ENCODE data around the gene PTPN12. TPM values are rescaled to one million over a fixed set of nuclear protein-coding genes. Genes with fewer than 3 reads are reported as not detected.
A peak's percentile ranks its signal among the peaks of the same experiment; 100 is the strongest.

PTPN12 gene
- total RNA-seq, 4 donors from 2014 or later = 46.8 to 103 (median 70.6) TPM

- Histone ChIP-seq H3K36me3 (no peaks in the 10 kb centered on the region), H3K27ac (peak overlapping the region; percentile 93 to 99 (median 97)), H3K4me1 (peaks cover 7 to 28% (median 10%) of the 10 kb centered on the region in 4 donors), H3K4me3 (peak overlapping the region; percentile 75 to 95 (median 82)), H3K9me3 (no peaks in the 10 kb centered on the region), H3K27me3 (no peaks in the 10 kb centered on the region)
- in situ Hi-C loops (cut with MboI; ENCODE audit: low pct_ligation_motif_present in 1 of 4, low pct_unique_long_range_greater_than_20kb in 1 of 4, low sequenced_read_pairs in 3 of 4) (no loop called here), intact Hi-C loops (cut with DNase I; ENCODE audit: low total_unique reads) (loop anchor here (10.0 kb wide), 1 partner anchor 111 kb away; no protein-coding TSS in a partner anchor)
- no peak for TF ChIP-seq POLR2A (IDR thresholded peaks at IDR 0.05)
- no peak for TF ChIP-seq EP300 (IDR thresholded peaks at IDR 0.05; ENCODE audit: low read depth)
- TF ChIP-seq POLR2AphosphoS5 (IDR thresholded peaks at IDR 0.05) = no peak
- TF ChIP-seq CTCF (IDR thresholded peaks at IDR 0.05) = no peak
- no peak for DNase-seq
- WGBS, 2 donors (ENCODE audit: low coverage in 1 of 2) = 25 to 28% methylated on average over 9 of the region's 9 CpGs
Measured at GRCh38 chr7:77536017-77536412, 1.1 kb upstream of the PTPN12 start.

- Histone ChIP-seq H3K36me3 (no peaks in the 10 kb centered on the region), H3K4me1 (peaks cover 8 to 33% (median 13%) of the 10 kb centered on the region in 4 donors), H3K4me3 (peak overlapping the region; percentile 75 to 95 (median 82)), H3K27me3 (no peaks in the 10 kb centered on the region), H3K27ac (peak overlapping the region; percentile 93 to 99 (median 97)), H3K9me3 (no peaks in the 10 kb centered on the region)
- intact Hi-C loops (cut with DNase I; ENCODE audit: low total_unique reads) (loop anchor here (10.0 kb wide), 1 partner anchor 112 kb away; no protein-coding TSS in a partner anchor), in situ Hi-C loops (cut with MboI; ENCODE audit: low pct_ligation_motif_present in 1 of 4, low pct_unique_long_range_greater_than_20kb in 1 of 4, low sequenced_read_pairs in 3 of 4) (no loop called here)
- peak; percentile 99 for DNase-seq
- 0 to 2% methylated on average over 11 to 29 of the region's 58 CpGs for WGBS, 2 donors (ENCODE audit: low coverage in 1 of 2)
- no peak for TF ChIP-seq EP300 (IDR thresholded peaks at IDR 0.05; ENCODE audit: low read depth)
- peak; percentile 95 for TF ChIP-seq POLR2A (IDR thresholded peaks at IDR 0.05)
- TF ChIP-seq POLR2AphosphoS5 (IDR thresholded peaks at IDR 0.05) = peak; percentile 97 to 99 (median 98)
- TF ChIP-seq CTCF (IDR thresholded peaks at IDR 0.05) = no peak
Measured at GRCh38 chr7:77536413-77537135, 521 bp upstream of the PTPN12 start.

- Histone ChIP-seq H3K4me3 (peak overlapping the region; percentile 75 to 95 (median 85)), H3K9me3 (no peaks in the 10 kb centered on the region), H3K27me3 (no peaks in the 10 kb centered on the region), H3K27ac (peak overlapping the region; percentile 93 to 99 (median 97)), H3K4me1 (peaks cover 10 to 44% (median 23%) of the 10 kb centered on the region in 4 donors), H3K36me3 (no peaks in the 10 kb centered on the region)
- in situ Hi-C loops (cut with MboI; ENCODE audit: low pct_ligation_motif_present in 1 of 4, low pct_unique_long_range_greater_than_20kb in 1 of 4, low sequenced_read_pairs in 3 of 4) = no loop called here
- WGBS, 2 donors (ENCODE audit: low coverage in 1 of 2) = 0% methylated on average over 17 of the region's 43 CpGs; no CpG with 5 or more reads in 1 of the 2 donors
- peak; percentile 47 for DNase-seq
- TF ChIP-seq POLR2AphosphoS5 (IDR thresholded peaks at IDR 0.05) = peak in 1 of 3 donors; percentile 49
- peak; percentile 42 for TF ChIP-seq POLR2A (IDR thresholded peaks at IDR 0.05)
- TF ChIP-seq EP300 (IDR thresholded peaks at IDR 0.05; ENCODE audit: low read depth) = no peak
- no peak for TF ChIP-seq CTCF (IDR thresholded peaks at IDR 0.05)
- intact Hi-C loops (cut with DNase I; ENCODE audit: low total_unique reads) = loop anchor here (10.0 kb wide), 1 partner anchor 113 kb away; no protein-coding TSS in a partner anchor
Measured at GRCh38 chr7:77537778-77538280, 734 bp downstream of the PTPN12 start.
